H1 (cell line): ENCODE data around the gene DICER1. TPM values are rescaled to one million over a fixed set of nuclear protein-coding genes. Genes with fewer than 3 reads are reported as not detected.

Experiments used
- ASH2L ChIP-seq: fragments of 200-600, 300-600 bp; sonication (generic); IDR thresholded peaks from one replicate; pipeline ENCODE4 v1.7.1; 2017; ENCODE audit warnings: low read length
- CHD7 ChIP-seq: fragments of 300-600 bp; sonication (generic); IDR thresholded peaks from 2 replicates; pipeline ENCODE4 v1.7.1; 2012; ENCODE audit warnings: low read length, moderate library complexity, mild to moderate bottlenecking, inconsistent platforms; ENCODE audit not compliant: insufficient replicate concordance
- JUN ChIP-seq: IDR thresholded peaks from 2 replicates; pipeline ENCODE4 v1.6.1; 2011; ENCODE audit warnings: low read depth, mild to moderate bottlenecking, improper control_type of control experiment, low read length
- SUZ12 ChIP-seq: fragments of 200-600 bp; sonication (generic); IDR thresholded peaks from 2 replicates; pipeline ENCODE4 v1.6.1; 2012; ENCODE audit warnings: mild to moderate bottlenecking, inconsistent platforms, low read length, moderate library complexity, mixed read lengths
- TEAD4 ChIP-seq: IDR thresholded peaks from 2 replicates; pipeline ENCODE4 v1.6.1; 2012; ENCODE audit warnings: low read depth, low read length, inconsistent platforms, mixed read lengths
- polyA plus RNA-seq, 7 experiments: library from polyadenylated mRNA; depleted of rRNA in 3 of 7; stranded (reverse) in 5 of 7; unstranded in 2 of 7; fragments of >200 nt in 5 of 7; fragments of 200-250 nt in 2 of 7; gene quantifications; 1 replicate in 5 of 7; 2 replicates in 1 of 7; 4 replicates in 1 of 7; pipeline versions ENCODE4 v1.2.1 to v1.2.3, GENCODE V29; 2011 to 2013; ENCODE audit warnings: missing spikeins in 2 of 7, mixed read lengths in 2 of 7
- total RNA-seq: library from RNA; stranded (reverse); fragmentation: NEBNext Ultra II Directional; extraction: Animal tissue kit (Norgen Biotek cat#: 25700); gene quantifications from 2 replicates; pipeline ENCODE4 v1.2.1, GENCODE V29; 2021

DICER1 gene
- total and polyA plus RNA-seq, 2 of the 8 experiments (the other 6 are each of a cell fraction or from before 2014, with no cell fraction given) = 11.9 to 61.8 TPM

GRCh38 chr14:95039259-95039992 lies 117.9 kb downstream of the DICER1 start (continued):
- TF ChIP-seq CHD7 (no peak), SUZ12 (no peak), TEAD4 (no peak), JUN (no peak), ASH2L (no peak)
